Glomerular visceral epithelial cell (primary cell): ENCODE measurements around the gene ETS1.

Source experiments
- DNase-seq: peaks from one replicate; pipeline ENCODE4 v3.0.0-alpha.2; 2016; ENCODE audit errors: extremely low spot score

Gene ETS1

GRCh38 chr11:128519338-128519737 lies 68.0 kb downstream of the ETS1 start:
- DNase-seq = peak; percentile 84

GRCh38 chr11:128518493-128519207 lies 68.7 kb downstream of the ETS1 start:
- DNase-seq = peak; percentile 40

- peak; percentile 51 for DNase-seq
Measured at GRCh38 chr11:128517451-128518230, 69.7 kb downstream of the ETS1 start.

GRCh38 chr11:128516886-128517285 lies 70.5 kb downstream of the ETS1 start:
- no peak for DNase-seq

GRCh38 chr11:128515826-128516778 lies 71.3 kb downstream of the ETS1 start:
- DNase-seq = no peak

- DNase-seq = no peak
Measured at GRCh38 chr11:128515086-128515485, 72.3 kb downstream of the ETS1 start.

- no peak for DNase-seq
Measured at GRCh38 chr11:128513915-128514681, 73.3 kb downstream of the ETS1 start.

GRCh38 chr11:128512474-128512996 lies 74.8 kb downstream of the ETS1 start:
- no peak for DNase-seq

GRCh38 chr11:128511712-128512111 lies 75.6 kb downstream of the ETS1 start:
- DNase-seq = no peak

- no peak for DNase-seq
Measured at GRCh38 chr11:128509621-128510389, 77.6 kb downstream of the ETS1 start.

- DNase-seq = no peak
Measured at GRCh38 chr11:128508770-128509510, 78.4 kb downstream of the ETS1 start.

- peak; percentile 23 for DNase-seq
Measured at GRCh38 chr11:128507936-128508335, 79.4 kb downstream of the ETS1 start.

- DNase-seq = peak; percentile 85
Measured at GRCh38 chr11:128506999-128507611, 80.3 kb downstream of the ETS1 start.

- DNase-seq = no peak
Measured at GRCh38 chr11:128506356-128506755, 81.0 kb downstream of the ETS1 start.

- DNase-seq = no peak
Measured at GRCh38 chr11:128505449-128506065, 81.8 kb downstream of the ETS1 start.

GRCh38 chr11:128504486-128504885 lies 82.9 kb downstream of the ETS1 start:
- DNase-seq = no peak

- peak; percentile 59 for DNase-seq
Measured at GRCh38 chr11:128503245-128503991, 83.9 kb downstream of the ETS1 start.

- DNase-seq = peak; percentile 65
Measured at GRCh38 chr11:128502726-128503125, 84.6 kb downstream of the ETS1 start.
